H54 (cell line): ENCODE measurements around the gene GALNT10.

Source experiments
- DNase-seq: peaks from one replicate; pipeline ENCODE4 v3.0.0; 2011; ENCODE audit warnings: low spot score, mixed read lengths; ENCODE audit not compliant: insufficient read length
- FAIRE-seq: peaks from 3 replicates; lab custom pipeline; 2011; peaks lifted over from hg19 to GRCh38; lab: Jason Lieb, UNC
- POLR2A ChIP-seq: IDR thresholded peaks from 2 replicates; pipeline ENCODE4 v1.6.1; 2011; ENCODE audit warnings: low read depth, mild to moderate bottlenecking, low read length

GALNT10 gene

GRCh38 chr5:154342211-154342610 lies 151.7 kb downstream of the GALNT10 start:
- DNase-seq (no peak), FAIRE-seq (no peak)
- TF ChIP-seq POLR2A: no peak

- TF ChIP-seq POLR2A: no peak
- no peak for FAIRE-seq
- no peak for DNase-seq
These were observed 152.4 kb downstream of the GALNT10 start for GRCh38 chr5:154342963-154343362.

GRCh38 chr5:154344461-154344860 lies 153.9 kb downstream of the GALNT10 start:
- FAIRE-seq: no peak
- DNase-seq: no peak
- TF ChIP-seq POLR2A: no peak

- TF ChIP-seq POLR2A: no peak
- no peak for FAIRE-seq
- no peak for DNase-seq
These were observed 154.9 kb downstream of the GALNT10 start for GRCh38 chr5:154345255-154345952.

- FAIRE-seq: no peak
- DNase-seq: no peak
- no peak for TF ChIP-seq POLR2A
These were observed 155.9 kb downstream of the GALNT10 start for GRCh38 chr5:154346427-154346826.

GRCh38 chr5:154349626-154350264 lies 159.2 kb downstream of the GALNT10 start:
- DNase-seq (no peak), FAIRE-seq (no peak)
- TF ChIP-seq POLR2A: no peak

GRCh38 chr5:154351141-154351540 lies 160.6 kb downstream of the GALNT10 start:
- FAIRE-seq (no peak), DNase-seq (no peak)
- TF ChIP-seq POLR2A: no peak

- TF ChIP-seq POLR2A: no peak
- no peak for DNase-seq
- no peak for FAIRE-seq
These were observed 161.0 kb downstream of the GALNT10 start for GRCh38 chr5:154351566-154351965.

GRCh38 chr5:154352960-154353548 lies 162.5 kb downstream of the GALNT10 start:
- DNase-seq (no peak), FAIRE-seq (no peak)
- TF ChIP-seq POLR2A: no peak

- FAIRE-seq (no peak), DNase-seq (no peak)
- TF ChIP-seq POLR2A: no peak
These were observed 164.6 kb downstream of the GALNT10 start for GRCh38 chr5:154355129-154355611.

- FAIRE-seq: no peak
- DNase-seq: no peak
- TF ChIP-seq POLR2A: no peak
These were observed 165.6 kb downstream of the GALNT10 start for GRCh38 chr5:154356020-154356655.

GRCh38 chr5:154356958-154357357 lies 166.4 kb downstream of the GALNT10 start:
- TF ChIP-seq POLR2A: no peak
- FAIRE-seq (no peak), DNase-seq (no peak)

- DNase-seq (no peak), FAIRE-seq (no peak)
- no peak for TF ChIP-seq POLR2A
These were observed 168.1 kb downstream of the GALNT10 start for GRCh38 chr5:154358516-154359220.
